ENCODE results near the gene NR0B1.

GRCh38 chrX:30270639-30271038 is 38.6 kb downstream of the NR0B1 start:
- TF ChIP-seq, protein P1, sequence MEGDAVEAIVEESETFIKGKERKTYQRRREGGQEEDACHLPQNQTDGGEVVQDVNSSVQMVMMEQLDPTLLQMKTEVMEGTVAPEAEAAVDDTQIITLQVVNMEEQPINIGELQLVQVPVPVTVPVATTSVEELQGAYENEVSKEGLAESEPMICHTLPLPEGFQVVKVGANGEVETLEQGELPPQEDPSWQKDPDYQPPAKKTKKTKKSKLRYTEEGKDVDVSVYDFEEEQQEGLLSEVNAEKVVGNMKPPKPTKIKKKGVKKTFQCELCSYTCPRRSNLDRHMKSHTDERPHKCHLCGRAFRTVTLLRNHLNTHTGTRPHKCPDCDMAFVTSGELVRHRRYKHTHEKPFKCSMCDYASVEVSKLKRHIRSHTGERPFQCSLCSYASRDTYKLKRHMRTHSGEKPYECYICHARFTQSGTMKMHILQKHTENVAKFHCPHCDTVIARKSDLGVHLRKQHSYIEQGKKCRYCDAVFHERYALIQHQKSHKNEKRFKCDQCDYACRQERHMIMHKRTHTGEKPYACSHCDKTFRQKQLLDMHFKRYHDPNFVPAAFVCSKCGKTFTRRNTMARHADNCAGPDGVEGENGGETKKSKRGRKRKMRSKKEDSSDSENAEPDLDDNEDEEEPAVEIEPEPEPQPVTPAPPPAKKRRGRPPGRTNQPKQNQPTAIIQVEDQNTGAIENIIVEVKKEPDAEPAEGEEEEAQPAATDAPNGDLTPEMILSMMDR (IDR thresholded peaks at IDR 0.05), result no peak
- TF ChIP-seq POLR2A (IDR thresholded peaks at IDR 0.05), result no peak
- no peak for TF ChIP-seq POLR2AphosphoS5 (IDR thresholded peaks at IDR 0.05)
- no peak for TF ChIP-seq EP300 (IDR thresholded peaks at IDR 0.05; ENCODE audit: low read depth)

All from transverse colon (tissue), 4 donors.